DOHH2 (cell line): ENCODE data around the gene LPIN1.

ENCODE experiments used
- H3F3A ChIP-seq: fragments of 200-600 bp; sonication (generic), shearing (Covaris generic); 2 replicates; pipeline ENCODE4 v1.6.0; 2016; ENCODE audit warnings: antibody characterized with exemption, mild to moderate bottlenecking; ENCODE audit not compliant: control insufficient read depth, insufficient read depth
- H3K27ac ChIP-seq: fragments of 200-600 bp; sonication (generic); 2 replicates; pipeline ENCODE4 v1.5.1; 2014; ENCODE audit warnings: low read depth, mild to moderate bottlenecking, low read length, moderate library complexity
- H3K27me3 ChIP-seq: fragments of 200-600 bp; sonication (generic); 2 replicates; pipeline ENCODE4 v1.6.1; 2014; ENCODE audit warnings: mild to moderate bottlenecking, low read length, mixed read lengths; ENCODE audit not compliant: control insufficient read depth
- H3K36me3 ChIP-seq: fragments of 200-600 bp; sonication (generic); 2 replicates; pipeline ENCODE4 v1.6.1; 2014; ENCODE audit warnings: mild to moderate bottlenecking, low read length, moderate library complexity, mixed read lengths; ENCODE audit not compliant: control insufficient read depth
- H3K4me1 ChIP-seq: fragments of 200-600 bp; sonication (generic); 2 replicates; pipeline ENCODE4 v1.6.1; 2014; ENCODE audit warnings: mild to moderate bottlenecking, low read length, mixed read lengths; ENCODE audit not compliant: control insufficient read depth
- H3K4me2 ChIP-seq: fragments of 200-600 bp; sonication (generic); 2 replicates; pipeline ENCODE4 v1.6.0; 2014; ENCODE audit warnings: mild to moderate bottlenecking, low read length, moderate library complexity
- H3K4me3 ChIP-seq: fragments of 200-600 bp; sonication (generic); 2 replicates; pipeline ENCODE4 v1.5.1; 2014; ENCODE audit warnings: mild to moderate bottlenecking, low read length, mixed read lengths
- H3K79me2 ChIP-seq: fragments of 200-600 bp; sonication (generic); 2 replicates; pipeline ENCODE4 v1.6.1; 2014; ENCODE audit warnings: mild to moderate bottlenecking, low read length, mixed read lengths; ENCODE audit not compliant: control insufficient read depth
- H3K9me2 ChIP-seq: fragments of 200-600 bp; sonication (generic); replicated peaks from 2 replicates; pipeline ENCODE4 v1.6.1; 2014; ENCODE audit warnings: mild to moderate bottlenecking, low read length, mixed read lengths; ENCODE audit not compliant: control insufficient read depth
- H3K9me3 ChIP-seq: fragments of 200-600 bp; sonication (generic); 2 replicates; pipeline ENCODE4 v1.6.1; 2014; ENCODE audit warnings: antibody characterized with exemption, low read length, mixed read lengths; ENCODE audit not compliant: control insufficient read depth, insufficient read depth
- H4K20me1 ChIP-seq: fragments of 200-600 bp; sonication (generic); 2 replicates; pipeline ENCODE4 v1.6.0; 2014; ENCODE audit warnings: low read depth, mild to moderate bottlenecking, antibody characterized with exemption, low read length, moderate library complexity; ENCODE audit not compliant: control insufficient read depth, insufficient read depth
- EZH2phosphoT487 ChIP-seq: fragments of 200-600 bp; sonication (generic); IDR thresholded peaks from 2 replicates; pipeline ENCODE4 v1.6.1; 2017; ENCODE audit warnings: borderline replicate concordance, mild to moderate bottlenecking, antibody characterized with exemption, low read length, moderate library complexity, mixed read lengths
- TF ChIP-seq, protein P1 (sequence below): fragments of 200-600 bp; sonication (generic); IDR thresholded peaks from one replicate; pipeline ENCODE4 v1.5.1; 2014; ENCODE audit warnings: antibody characterized with exemption, mild to moderate bottlenecking, low read depth, low read length; ENCODE audit not compliant: poor library complexity, severe bottlenecking

Gene LPIN1

GRCh38 chr2:11770531-11771188 is 24.2 kb downstream of the LPIN1 start:
- no peak overlapping the region for H3K4me3 ChIP-seq
- H3K27me3 ChIP-seq, result no peaks in the 10 kb centered on the region
- TF ChIP-seq, protein P1, sequence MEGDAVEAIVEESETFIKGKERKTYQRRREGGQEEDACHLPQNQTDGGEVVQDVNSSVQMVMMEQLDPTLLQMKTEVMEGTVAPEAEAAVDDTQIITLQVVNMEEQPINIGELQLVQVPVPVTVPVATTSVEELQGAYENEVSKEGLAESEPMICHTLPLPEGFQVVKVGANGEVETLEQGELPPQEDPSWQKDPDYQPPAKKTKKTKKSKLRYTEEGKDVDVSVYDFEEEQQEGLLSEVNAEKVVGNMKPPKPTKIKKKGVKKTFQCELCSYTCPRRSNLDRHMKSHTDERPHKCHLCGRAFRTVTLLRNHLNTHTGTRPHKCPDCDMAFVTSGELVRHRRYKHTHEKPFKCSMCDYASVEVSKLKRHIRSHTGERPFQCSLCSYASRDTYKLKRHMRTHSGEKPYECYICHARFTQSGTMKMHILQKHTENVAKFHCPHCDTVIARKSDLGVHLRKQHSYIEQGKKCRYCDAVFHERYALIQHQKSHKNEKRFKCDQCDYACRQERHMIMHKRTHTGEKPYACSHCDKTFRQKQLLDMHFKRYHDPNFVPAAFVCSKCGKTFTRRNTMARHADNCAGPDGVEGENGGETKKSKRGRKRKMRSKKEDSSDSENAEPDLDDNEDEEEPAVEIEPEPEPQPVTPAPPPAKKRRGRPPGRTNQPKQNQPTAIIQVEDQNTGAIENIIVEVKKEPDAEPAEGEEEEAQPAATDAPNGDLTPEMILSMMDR, result no peak
- no peak for TF ChIP-seq EZH2phosphoT487
- H4K20me1 ChIP-seq, result no peaks in the 10 kb centered on the region
- no peak overlapping the region for H3K4me2 ChIP-seq
- H3K27ac ChIP-seq, result no peak overlapping the region
- no peaks in the 10 kb centered on the region for H3F3A ChIP-seq
- H3K79me2 ChIP-seq, result no peaks in the 10 kb centered on the region
- H3K36me3 ChIP-seq, result peaks cover 55% of the 10 kb centered on the region
- no peaks in the 10 kb centered on the region for H3K9me2 ChIP-seq
- no peaks in the 10 kb centered on the region for H3K9me3 ChIP-seq
- peaks cover 3% of the 10 kb centered on the region; the same call in 1 of the 2 replicates for H3K4me1 ChIP-seq

- Histone ChIP-seq H3K9me3 (no peaks in the 10 kb centered on the region), H3K27ac (no peak overlapping the region), H3K4me1 (peaks cover 3% of the 10 kb centered on the region; the same call in 1 of the 2 replicates), H3K36me3 (peaks cover 43% of the 10 kb centered on the region), H3F3A (peaks cover 4% of the 10 kb centered on the region; the same call in 1 of the 2 replicates), H4K20me1 (no peaks in the 10 kb centered on the region), H3K27me3 (no peaks in the 10 kb centered on the region), H3K4me2 (no peak overlapping the region), H3K9me2 (no peaks in the 10 kb centered on the region), H3K4me3 (no peak overlapping the region), H3K79me2 (no peaks in the 10 kb centered on the region)
- no peak for TF ChIP-seq EZH2phosphoT487
- TF ChIP-seq, protein P1, result no peak
Observed at GRCh38 chr2:11771971-11772615, 25.7 kb downstream of the LPIN1 start.

DNA sequence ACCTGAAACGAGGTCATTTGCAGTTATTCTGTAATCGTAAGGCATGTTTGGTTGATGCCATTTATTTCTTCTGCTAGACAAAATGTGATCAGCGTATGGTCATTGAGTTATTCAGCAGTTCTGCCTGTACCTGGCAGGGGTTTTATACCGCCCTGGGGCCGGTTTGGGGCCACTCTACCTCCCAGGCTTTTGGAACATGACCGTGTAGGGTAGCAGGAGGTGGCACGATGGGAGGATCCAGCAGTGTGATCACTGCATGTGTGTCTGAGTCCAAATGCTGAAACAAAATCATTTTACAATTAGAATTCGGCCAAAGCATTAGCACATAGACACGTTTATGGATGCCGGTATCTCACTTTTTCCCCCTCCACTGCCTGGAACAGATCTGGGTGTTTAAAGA is 26.7 kb downstream of the LPIN1 start:
- H3K4me2 ChIP-seq, result no peak overlapping the region
- peaks cover 41% of the 10 kb centered on the region for H3K36me3 ChIP-seq
- peaks cover 4% of the 10 kb centered on the region; the same call in 1 of the 2 replicates for H3F3A ChIP-seq
- H4K20me1 ChIP-seq, result no peaks in the 10 kb centered on the region
- H3K79me2 ChIP-seq, result no peaks in the 10 kb centered on the region
- H3K27me3 ChIP-seq, result no peaks in the 10 kb centered on the region
- no peak overlapping the region for H3K4me3 ChIP-seq
- H3K9me3 ChIP-seq, result no peaks in the 10 kb centered on the region
- no peaks in the 10 kb centered on the region for H3K9me2 ChIP-seq
- TF ChIP-seq, protein P1, result no peak
- no peak for TF ChIP-seq EZH2phosphoT487
- peaks cover 4% of the 10 kb centered on the region for H3K4me1 ChIP-seq
- no peak overlapping the region for H3K27ac ChIP-seq
